K562 (cell line): ENCODE data around the gene PHF19. TPM values are rescaled to one million over a fixed set of nuclear protein-coding genes. Genes with fewer than 3 reads are reported as not detected.

Source experiments
- CBX3 ChIP-seq, 2 experiments: IDR thresholded peaks; 1 replicate in 1 of 2; 2 replicates in 1 of 2; pipeline ENCODE4 v1.6.1; 2012; ENCODE audit warnings: inconsistent platforms in 2 of 2, low read length in 2 of 2, borderline replicate concordance in 1 of 2, control low read depth in 1 of 2
- CREB3 ChIP-seq: fragments of 450-650 bp; conservative IDR thresholded peaks from 2 replicates; pipeline ENCODE4 v1.6.1; 2016; ENCODE audit warnings: missing genetic modification characterization, low read depth, mild to moderate bottlenecking, missing compliant biosample characterization, moderate library complexity
- E2F1 ChIP-seq: sonication (generic); formaldehyde crosslinking; IDR thresholded peaks from 2 replicates; pipeline ENCODE4 v1.8.1; 2023; ENCODE audit warnings: mild to moderate bottlenecking, missing genetic modification reagents, moderate library complexity
- E2F5 ChIP-seq: sonication (generic); formaldehyde crosslinking; IDR thresholded peaks from 2 replicates; pipeline ENCODE4 v1.8.0; 2022; ENCODE audit warnings: mild to moderate bottlenecking, missing genetic modification reagents
- ETV1 ChIP-seq: fragments of 450-650 bp; conservative IDR thresholded peaks from 2 replicates; pipeline ENCODE4 v1.6.1; 2016; ENCODE audit warnings: missing genetic modification characterization, control low read depth, low read depth, missing compliant biosample characterization
- HMG20B ChIP-seq: fragments of 250-450 bp; sonication (Bioruptor Pico); IDR thresholded peaks from 2 replicates; pipeline ENCODE4 v1.5.0; 2021; ENCODE audit warnings: mild to moderate bottlenecking
- IRF9 ChIP-seq: fragments of 450-650 bp; IDR thresholded peaks from 2 replicates; pipeline ENCODE4 v1.6.1; 2016; ENCODE audit warnings: missing biosample characterization, missing genetic modification characterization
- MEF2A ChIP-seq: IDR thresholded peaks from 2 replicates; pipeline ENCODE4 v1.6.1; 2011; ENCODE audit warnings: low read depth, mild to moderate bottlenecking, low read length, moderate library complexity; ENCODE audit not compliant: control insufficient read depth
- MTA2 ChIP-seq: fragments of 450-650 bp; IDR thresholded peaks from 2 replicates; pipeline ENCODE4 v1.6.1; 2016; ENCODE audit warnings: low read depth
- MTA3 ChIP-seq: fragments of 450-650 bp; formaldehyde crosslinking; IDR thresholded peaks from 2 replicates; pipeline ENCODE4 v1.6.1; 2017; ENCODE audit warnings: mild to moderate bottlenecking, borderline replicate concordance
- PCBP2 ChIP-seq: fragments of 200-400 bp; formaldehyde crosslinking; IDR thresholded peaks from 2 replicates; pipeline ENCODE4 v1.6.1; 2018; ENCODE audit warnings: low read length, low read depth, mild to moderate bottlenecking, moderate library complexity; ENCODE audit not compliant: poor library complexity, severe bottlenecking
- RAD21 ChIP-seq, 2 experiments: fragments of 250-450 bp in 1 of 2; fragments of 450-650 bp in 1 of 2; sonication (Bioruptor Pico) in 1 of 2; formaldehyde crosslinking in 1 of 2; IDR thresholded peaks in 1 of 2; conservative IDR thresholded peaks in 1 of 2; 2 replicates each; pipeline versions ENCODE4 v1.4.0 to v1.8.0; 2020 to 2022; ENCODE audit warnings: mild to moderate bottlenecking in 2 of 2, moderate library complexity in 1 of 2
- RBM14 ChIP-seq: fragments of 200-400 bp; formaldehyde crosslinking; IDR thresholded peaks from 2 replicates; pipeline ENCODE4 v1.6.1; 2018; ENCODE audit warnings: low read depth, mild to moderate bottlenecking, low read length, moderate library complexity, borderline replicate concordance; ENCODE audit not compliant: insufficient read depth
- SMAD2 ChIP-seq: fragments of 150-350 bp; IDR thresholded peaks from 2 replicates; pipeline ENCODE4 v1.6.1; 2014; ENCODE audit warnings: low read depth, mild to moderate bottlenecking, low read length
- ZNF165 ChIP-seq: fragments of 250-450 bp; sonication (Bioruptor Pico); IDR thresholded peaks from 2 replicates; pipeline ENCODE4 v1.4.0; 2020; ENCODE audit warnings: borderline replicate concordance
- ZNF263 ChIP-seq: sonication (generic); formaldehyde crosslinking; IDR thresholded peaks from 2 replicates; pipeline ENCODE4 v1.8.0; 2022; ENCODE audit warnings: mild to moderate bottlenecking, missing genetic modification reagents, borderline replicate concordance
- ZNF354B ChIP-seq: fragments of 250-450 bp; sonication (Bioruptor Pico); IDR thresholded peaks from 2 replicates; pipeline ENCODE4 v1.4.0; 2020
- ZNF384 ChIP-seq: IDR thresholded peaks from 2 replicates; pipeline ENCODE4 v1.6.1; 2012; ENCODE audit warnings: low read depth, low read length, improper control_type of control experiment
- ZNF444 ChIP-seq: fragments of 250-450 bp; sonication (Bioruptor Pico); IDR thresholded peaks from 2 replicates; pipeline ENCODE4 v1.4.0; 2020; ENCODE audit warnings: mild to moderate bottlenecking, moderate library complexity
- ZNF551 ChIP-seq: fragments of 250-450 bp; sonication (Bioruptor Pico); IDR thresholded peaks from 2 replicates; pipeline ENCODE4 v1.5.0; 2021; ENCODE audit warnings: mild to moderate bottlenecking, moderate library complexity
- polyA plus RNA-seq, 8 experiments: library from polyadenylated mRNA; depleted of rRNA in 4 of 8; stranded (reverse) in 5 of 8; unstranded in 3 of 8; fragments of >200 nt; fragmentation: Nextera tagmentation in 2 of 8; fragmentation: Illumina TruSeq in 1 of 8; extraction: Ambion mirVana in 2 of 8; extraction: Trizol in 1 of 8; gene quantifications; 2 replicates each; pipeline versions ENCODE4 v1.2.1 to v1.2.3, GENCODE V29; 2011 to 2014; ENCODE audit warnings: inconsistent platforms in 1 of 8, missing spikeins in 1 of 8
- total RNA-seq, 7 experiments: library from RNA; depleted of rRNA in 6 of 7; stranded (reverse); fragments of >200 nt in 6 of 7; fragmentation: Illumina TruSeq in 2 of 7; extraction: Trizol in 2 of 7; gene quantifications; 2 replicates each; pipeline versions ENCODE4 v1.2.1 to v1.2.3, GENCODE V29; 2011 to 2021; ENCODE audit warnings: low replicate concordance in 1 of 7

The PHF19 gene
- total and polyA plus RNA-seq, 9 of the 15 experiments (the other 6 are each of a cell fraction or from before 2014, with no cell fraction given): 95.8 to 403 (median 255) TPM

- no peak for TF ChIP-seq ZNF551 (CRISPR knock-in tag)
- TF ChIP-seq MEF2A: no peak
- TF ChIP-seq SMAD2: no peak
- no peak for TF ChIP-seq MTA3
- no peak for TF ChIP-seq RAD21 (CRISPR knock-in tag; conservative IDR thresholded peaks at IDR 0.05 in 1 of 2, IDR thresholded peaks at IDR 0.05 in 1 of 2)
- TF ChIP-seq CREB3 (tag): no peak
- no peak for TF ChIP-seq PCBP2
- no peak for TF ChIP-seq ZNF165 (CRISPR knock-in tag)
- TF ChIP-seq MTA2: no peak
- 0 out of 2 replicates have a peak, but pooled peaks have one; percentile 17 for TF ChIP-seq ZNF384
- peak in 1 of 2 experiments; percentile 100; a peak in 2 of 3 replicates for TF ChIP-seq CBX3 (IDR thresholded peaks at IDR 0.05; ENCODE audit: borderline replicate concordance in 1 of 2, low read length in 2 of 2)
- TF ChIP-seq IRF9 (tag): no peak
- no peak for TF ChIP-seq RBM14
- no peak for TF ChIP-seq ETV1
- no peak for TF ChIP-seq ZNF354B (CRISPR knock-in tag)
- TF ChIP-seq E2F1 (CRISPR knock-in tag): peak; percentile 33; the same call in 1 of the 2 replicates
- TF ChIP-seq ZNF263 (CRISPR knock-in tag): no peak
- no peak for TF ChIP-seq ZNF444 (CRISPR knock-in tag)
- TF ChIP-seq HMG20B (CRISPR knock-in tag): no peak
- TF ChIP-seq E2F5: no peak
- TF ChIP-seq, all 486 proteins: peak for 18
These were observed 69.2 kb downstream of the PHF19 start (continued) for GRCh38 chr9:120807607-120808379.
